Measurements from ENCODE around the gene SORBS1. TPM values are rescaled to one million over a fixed set of nuclear protein-coding genes. Genes with fewer than 3 reads are reported as not detected.
A peak's percentile ranks its signal among the peaks of the same experiment; 100 is the strongest.

SORBS1 gene
- total RNA-seq, 2 donors from 2014 or later: 56.8 to 79.1 TPM

GRCh38 chr10:95602382-95602781, 41.2 kb upstream of the SORBS1 start:
- 64% methylated on average over 6 of the region's 6 CpGs for WGBS, 2 donors
- Histone ChIP-seq H3K4me3 (no peak overlapping the region), H3K9me3 (no peaks in the 10 kb centered on the region), H3K4me1 (no peaks in the 10 kb centered on the region), H3K27ac (no peak overlapping the region), H3K36me3 (replicated peaks in 1 of 2; ENCODE audit: insufficient read depth in 1 of 2, low read depth in 2 of 2) (peaks cover 0 to 8% of the 10 kb centered on the region in 2 donors), H3K27me3 (no peaks in the 10 kb centered on the region)
- TF ChIP-seq POLR2A (IDR thresholded peaks at IDR 0.05): no peak
- no peak for TF ChIP-seq CTCF (IDR thresholded peaks at IDR 0.05)
- ATAC-seq: no peak
- intact Hi-C loops (cut with DNase I): loop anchor here (5.0 to 10.0 kb wide), 2 partner anchors 170 to 228 kb away; no protein-coding TSS in a partner anchor
- DNase-seq: no peak

GRCh38 chr10:95601116-95601719, 40.0 kb upstream of the SORBS1 start:
- no peaks in the 10 kb centered on the region for H3K4me1 ChIP-seq
- WGBS, 2 donors: 16 to 18% methylated on average over 6 of the region's 6 CpGs
- DNase-seq (peak; percentile 85 to 90 (median 88)), ATAC-seq (peak; percentile 96)
- no peak overlapping the region for H3K4me3 ChIP-seq
- H3K27me3 ChIP-seq: no peaks in the 10 kb centered on the region
- H3K27ac ChIP-seq: no peak overlapping the region
- TF ChIP-seq CTCF (IDR thresholded peaks at IDR 0.05): peak; percentile 74 to 99 (median 98)
- no peak for TF ChIP-seq POLR2A (IDR thresholded peaks at IDR 0.05)
- intact Hi-C loops (cut with DNase I): loop anchor here (5.0 to 10.0 kb wide), 2 partner anchors 169 to 226 kb away; no protein-coding TSS in a partner anchor
- no peaks in the 10 kb centered on the region for H3K9me3 ChIP-seq
- H3K36me3 ChIP-seq (replicated peaks in 1 of 2; ENCODE audit: insufficient read depth in 1 of 2, low read depth in 2 of 2): peaks cover 0 to 4% of the 10 kb centered on the region in 2 donors

- no peak for TF ChIP-seq POLR2A (IDR thresholded peaks at IDR 0.05)
- TF ChIP-seq CTCF (IDR thresholded peaks at IDR 0.05): no peak
- H3K36me3 ChIP-seq (replicated peaks in 1 of 2; ENCODE audit: insufficient read depth in 1 of 2, low read depth in 2 of 2): no peaks in the 10 kb centered on the region
These were observed 39.0 kb upstream of the SORBS1 start for GRCh38 chr10:95600158-95600557.

GRCh38 chr10:95597788-95598187, 36.6 kb upstream of the SORBS1 start:
- Histone ChIP-seq H3K27me3 (no peaks in the 10 kb centered on the region), H3K27ac (no peak overlapping the region), H3K9me3 (no peaks in the 10 kb centered on the region), H3K36me3 (replicated peaks in 1 of 2; ENCODE audit: insufficient read depth in 1 of 2, low read depth in 2 of 2) (no peaks in the 10 kb centered on the region), H3K4me3 (no peak overlapping the region), H3K4me1 (no peaks in the 10 kb centered on the region)
- intact Hi-C loops (cut with DNase I): no loop called here
- no peak for ATAC-seq
- TF ChIP-seq POLR2A (IDR thresholded peaks at IDR 0.05): no peak
- TF ChIP-seq CTCF (IDR thresholded peaks at IDR 0.05): no peak
- DNase-seq: no peak
- WGBS, 2 donors: 94 to 100% methylated on average over 1 of the region's 1 CpG

More at GRCh38 chr10:95600158-95600557, 39.0 kb upstream of the SORBS1 start:
- Histone ChIP-seq H3K4me3 (no peak overlapping the region), H3K9me3 (no peaks in the 10 kb centered on the region), H3K4me1 (no peaks in the 10 kb centered on the region), H3K27me3 (no peaks in the 10 kb centered on the region), H3K27ac (no peak overlapping the region)
- DNase-seq: no peak
- 75 to 85% methylated on average over 4 of the region's 4 CpGs for WGBS, 2 donors
- intact Hi-C loops (cut with DNase I): loop anchor here (5.0 to 10.0 kb wide), 2 partner anchors 168 to 225 kb away; no protein-coding TSS in a partner anchor
- no peak for ATAC-seq

- DNase-seq (no peak), ATAC-seq (no peak)
- Histone ChIP-seq H3K27ac (no peak overlapping the region), H3K9me3 (no peaks in the 10 kb centered on the region), H3K36me3 (replicated peaks in 1 of 2; ENCODE audit: insufficient read depth in 1 of 2, low read depth in 2 of 2) (no peaks in the 10 kb centered on the region), H3K4me1 (no peaks in the 10 kb centered on the region), H3K4me3 (no peak overlapping the region), H3K27me3 (no peaks in the 10 kb centered on the region)
- intact Hi-C loops (cut with DNase I): no loop called here
- no peak for TF ChIP-seq POLR2A (IDR thresholded peaks at IDR 0.05)
- no peak for TF ChIP-seq CTCF (IDR thresholded peaks at IDR 0.05)
- WGBS, 2 donors: 62 to 82% methylated on average over 1 of the region's 1 CpG
These were observed 26.9 kb upstream of the SORBS1 start for GRCh38 chr10:95588025-95588424.

All from body of pancreas (tissue), 4 donors.